A549 (cell line): ENCODE measurements around the gene DPH5. TPM values are rescaled to one million over a fixed set of nuclear protein-coding genes. Genes with fewer than 3 reads are reported as not detected.
A peak's percentile ranks its signal among the peaks of the same experiment; 100 is the strongest.
"Not testable (repeated sequence)": the region's sequence is repeated elsewhere in the genome, so short reads cannot be mapped to it uniquely, and the experiment has no call there.

Experiments
- ATAC-seq, 2 experiments: fragments of 200-7000 bp in 1 of 2; fragments of >200 bp in 1 of 2; cut with Nextera tagmentation in 1 of 2; cut with Tn5 transposase in 1 of 2; 3 replicates each; pipeline versions ENCODE4 v1.8.0 to v1.9.1; 2018 to 2020; ENCODE audit warnings: mild to moderate bottlenecking in 1 of 2, moderate library complexity in 1 of 2
- CTCF ChIA-PET: fragments of 300-600 bp; sonication (Branson Sonifier 250); formaldehyde crosslinking; extraction: SDS; loops from one replicate; lab custom pipeline; 2021; ENCODE audit warnings: antibody characterized with exemption, inconsistent platforms; lab: Yijun Ruan, JAX
- POLR2A ChIA-PET: fragments of 350-600 bp; formaldehyde crosslinking; extraction: SDS; loops from one replicate; lab custom pipeline; 2021; ENCODE audit warnings: antibody characterized with exemption, inconsistent platforms; lab: Yijun Ruan, JAX
- DNase-seq, 2 experiments: peaks; one replicate each; pipeline versions ENCODE4 v3.0.0 to v3.0.0-alpha.2; 2011 to 2016; ENCODE audit warnings: low read depth in 1 of 2, low spot score in 1 of 2
- FAIRE-seq: peaks from 2 replicates; lab custom pipeline; 2011; peaks lifted over from hg19 to GRCh38; lab: Jason Lieb, UNC
- H3K27ac ChIP-seq, 2 experiments: fragments of >200 bp; sonication (Bioruptor Twin); formaldehyde crosslinking; 3 replicates each; pipeline ENCODE4 v1.5.1; 2016 to 2017
- H3K4me1 ChIP-seq: fragments of >200 bp; sonication (Bioruptor Twin); formaldehyde crosslinking; 3 replicates; pipeline ENCODE4 v1.6.1; 2016
- H3K4me2 ChIP-seq: fragments of >200 bp; sonication (Bioruptor Twin); formaldehyde crosslinking; 3 replicates; pipeline ENCODE4 v1.6.1; 2016
- H3K4me3 ChIP-seq: fragments of >200 bp; sonication (Bioruptor Twin); formaldehyde crosslinking; 3 replicates; pipeline ENCODE4 v1.5.1; 2016
- H3K9me3 ChIP-seq: fragments of >200 bp; sonication (Bioruptor Twin); formaldehyde crosslinking; 3 replicates; pipeline ENCODE4 v1.6.1; 2016
- ESRRA ChIP-seq: fragments of 150-350 bp; IDR thresholded peaks from 2 replicates; pipeline ENCODE4 v1.6.1; 2014; ENCODE audit warnings: mild to moderate bottlenecking, low read length, borderline replicate concordance
- FOXS1 ChIP-seq: fragments of 250-450 bp; sonication (Bioruptor Pico); IDR thresholded peaks from 2 replicates; pipeline ENCODE4 v1.5.0; 2020; ENCODE audit warnings: mild to moderate bottlenecking, moderate library complexity
- HOXA7 ChIP-seq: fragments of 250-450 bp; sonication (Bioruptor Pico); IDR thresholded peaks from 2 replicates; pipeline ENCODE4 v1.5.0; 2020; ENCODE audit warnings: mild to moderate bottlenecking, moderate library complexity
- JUN ChIP-seq, 2 experiments: fragments of >200 bp; sonication (Bioruptor Twin); formaldehyde crosslinking; IDR thresholded peaks; 2 replicates in 1 of 2; 3 replicates in 1 of 2; pipeline ENCODE4 v1.6.1; 2016 to 2017
- RFX5 ChIP-seq: fragments of 450-650 bp; IDR thresholded peaks from 2 replicates; pipeline ENCODE4 v1.7.1; 2014; ENCODE audit warnings: antibody characterized with exemption, mild to moderate bottlenecking, moderate library complexity
- SMC3 ChIP-seq: fragments of >200 bp; sonication (Bioruptor Twin); formaldehyde crosslinking; IDR thresholded peaks from 3 replicates; pipeline ENCODE4 v1.6.1; 2018; ENCODE audit warnings: inconsistent platforms
- SREBF2 ChIP-seq: fragments of 450-650 bp; IDR thresholded peaks from 2 replicates; pipeline ENCODE4 v1.6.1; 2014; ENCODE audit warnings: mild to moderate bottlenecking, moderate library complexity
- WGBS: methylation state at CpG from one replicate; pipeline ENCODE4 v1.1.6; 2017; ENCODE audit errors: missing lambda C conversion rate; 5-methylcytosine and 5-hydroxymethylcytosine counted together
- polyA plus RNA-seq, 4 experiments: library from polyadenylated mRNA; depleted of rRNA in 3 of 4; stranded (reverse); fragments of >200 nt; fragmentation: RNase III in 1 of 4; extraction: RNeasy Plus Mini Kit Qiagen cat#74134 plus additional on column Dnase treatment in 1 of 4; gene quantifications; 2 replicates in 3 of 4; 3 replicates in 1 of 4; pipeline ENCODE4 v1.2.3, GENCODE V29; 2011 to 2017
- TF ChIP-seq, protein P1 (sequence below): fragments of >200 bp; sonication (Bioruptor Twin); formaldehyde crosslinking; IDR thresholded peaks from 3 replicates; pipeline ENCODE4 v1.6.1; 2016
- TF ChIP-seq, protein P2 (sequence below): fragments of 450-650 bp; IDR thresholded peaks from 2 replicates; pipeline ENCODE4 v1.6.1; 2014; ENCODE audit warnings: antibody characterized with exemption
- TF ChIP-seq, protein P3 (sequence below): fragments of 250-450 bp; sonication (Bioruptor Pico); IDR thresholded peaks from 2 replicates; pipeline ENCODE4 v1.5.0; 2020; ENCODE audit warnings: low read depth, mild to moderate bottlenecking, moderate library complexity
- TF ChIP-seq, protein P4 (sequence below): fragments of 200-600 bp; sonication (generic); IDR thresholded peaks from 2 replicates; pipeline ENCODE4 v1.6.1; 2016; ENCODE audit warnings: antibody characterized with exemption, mild to moderate bottlenecking, moderate library complexity

DPH5 gene
- polyA plus RNA-seq, 2 of the 4 experiments (the other 2 are of a cell fraction) = 40.4 to 89.7 TPM

DNA sequence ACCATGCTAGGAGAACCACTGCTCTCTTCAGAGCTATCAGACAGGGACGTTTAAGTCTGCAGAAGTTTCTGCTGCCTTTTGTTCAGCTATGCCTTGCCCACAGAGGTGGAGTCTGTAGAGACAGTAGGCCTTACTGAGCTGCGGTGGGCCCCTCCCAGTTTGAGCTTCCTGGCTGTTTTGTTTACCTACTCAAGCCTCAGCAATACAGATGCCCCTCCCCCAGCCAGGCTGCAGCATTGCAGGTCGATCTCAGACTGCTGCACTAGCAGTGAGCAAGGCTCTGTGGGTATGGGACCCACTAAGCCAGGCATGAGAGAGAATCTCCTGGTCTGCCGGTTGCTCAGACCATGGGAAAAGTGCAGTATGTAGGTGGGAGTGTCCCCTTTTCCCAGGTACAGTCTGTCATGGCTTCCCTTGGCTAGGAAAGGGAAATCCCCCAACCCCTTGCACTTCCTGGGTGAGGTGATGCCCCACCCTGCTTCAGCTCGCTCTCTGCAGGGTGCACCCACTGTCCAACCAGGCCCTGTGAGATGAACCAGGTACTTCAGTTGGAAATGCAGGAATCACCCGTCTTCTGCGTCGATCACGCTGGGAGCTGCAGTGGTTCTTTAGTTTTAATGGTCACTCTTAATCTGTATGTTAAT lies 75.9 kb downstream of the DPH5 start:
- CTCF ChIA-PET = interaction anchor here (1.2 kb wide), 1 partner anchor 408 kb away, joined by 4 read pairs; no protein-coding TSS in a partner anchor
- H3K27ac ChIP-seq, H3K9me3 ChIP-seq, POLR2A ChIA-PET, H3K4me1 ChIP-seq, FAIRE-seq, ATAC-seq, H3K4me3 ChIP-seq: not testable (repeated sequence)
- 0 out of 3 replicates have a peak overlapping the region, but pooled peaks have one; percentile 23 for H3K4me2 ChIP-seq
- DNase-seq = peak in 1 of 2 experiments; percentile 29
- 74% methylated on average over 7 of the region's 9 CpGs for WGBS

DNA sequence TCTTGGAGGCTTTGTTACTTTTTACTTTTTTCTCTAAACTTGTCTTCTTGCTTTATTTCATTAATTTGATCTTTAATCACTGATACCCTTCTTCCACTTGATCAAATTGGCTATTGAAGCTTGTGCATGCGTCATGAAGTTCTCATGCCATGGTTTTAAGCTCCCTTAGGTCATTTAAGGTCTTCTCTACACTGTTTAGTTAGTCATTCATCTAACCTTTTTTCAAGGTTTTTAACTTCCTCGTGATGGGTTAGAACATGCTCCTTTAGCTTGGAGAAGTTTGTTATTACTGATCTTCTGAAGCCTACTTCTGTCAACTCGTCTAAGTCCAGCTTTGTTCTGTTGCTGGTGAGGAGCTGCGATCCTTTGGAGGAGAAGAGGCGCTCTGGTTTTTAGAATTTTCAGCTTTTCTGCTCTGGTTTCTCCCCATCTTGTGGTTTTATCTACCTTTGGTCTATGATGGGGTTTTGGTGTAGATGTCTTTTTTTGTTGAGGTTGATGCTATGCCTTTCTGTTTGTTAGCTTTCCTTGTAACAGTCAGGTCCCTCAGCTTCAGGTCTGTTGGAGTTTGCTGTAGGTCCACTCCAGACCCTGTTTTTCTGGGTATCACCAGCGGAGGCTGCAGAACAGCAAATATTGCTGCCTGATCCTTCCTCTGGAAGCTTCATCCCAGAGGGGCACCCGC lies 76.7 kb downstream of the DPH5 start:
- H3K27ac ChIP-seq, H3K9me3 ChIP-seq, DNase-seq, H3K4me1 ChIP-seq, FAIRE-seq, H3K4me3 ChIP-seq, POLR2A ChIA-PET, ATAC-seq: not testable (repeated sequence)
- 0 out of 3 replicates have a peak overlapping the region, but pooled peaks have one; percentile 23 for H3K4me2 ChIP-seq
- CTCF ChIA-PET = interaction anchor here (1.2 kb wide), 1 partner anchor 409 kb away, joined by 4 read pairs; no protein-coding TSS in a partner anchor
- WGBS = 91% methylated on average over 6 of the region's 7 CpGs

DNA sequence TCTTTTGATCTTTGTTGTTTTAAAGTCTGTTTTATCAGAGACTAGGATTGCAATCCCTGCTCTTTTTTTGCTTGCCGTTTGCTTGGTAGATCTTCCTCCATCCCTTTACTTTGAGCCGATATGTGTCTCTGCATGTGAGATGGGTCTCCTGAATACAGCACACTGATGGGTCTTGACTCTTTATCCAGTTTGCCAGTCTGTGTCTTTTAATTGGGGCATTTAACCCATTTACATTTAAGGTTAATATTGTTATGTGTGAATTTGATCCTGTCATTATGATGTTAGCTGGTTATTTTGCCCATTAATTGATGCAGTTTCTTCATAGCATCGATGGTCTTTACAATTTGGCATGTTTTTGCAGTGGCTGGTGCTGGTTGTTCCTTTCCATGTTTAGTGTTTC lies 77.8 kb downstream of the DPH5 start:
- H3K4me2 ChIP-seq, CTCF ChIA-PET, FAIRE-seq, ATAC-seq, H3K9me3 ChIP-seq, H3K4me1 ChIP-seq, DNase-seq, POLR2A ChIA-PET, H3K4me3 ChIP-seq, H3K27ac ChIP-seq: not testable (repeated sequence)
- WGBS = 87% methylated on average over 3 of the region's 3 CpGs

DNA sequence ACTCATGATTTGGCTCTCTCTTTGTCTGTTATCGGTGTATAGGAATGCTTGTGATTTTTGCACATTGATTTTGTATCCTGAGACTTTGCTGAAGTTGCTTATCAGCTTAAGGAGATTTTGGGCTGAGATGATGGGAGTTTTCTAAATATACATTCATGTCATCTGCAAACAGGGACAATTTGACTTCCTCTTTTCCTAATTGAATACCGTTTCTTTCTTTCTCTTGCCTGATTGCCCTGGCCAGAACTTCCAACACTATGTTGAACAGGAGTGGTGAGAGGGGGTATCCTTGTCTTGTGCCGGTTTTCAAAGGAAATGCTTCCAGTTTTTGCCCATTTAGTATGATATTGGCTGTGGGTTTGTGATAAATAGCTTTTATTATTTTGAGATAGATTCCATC lies 79.5 kb downstream of the DPH5 start:
- H3K27ac ChIP-seq, FAIRE-seq, ATAC-seq, DNase-seq, POLR2A ChIA-PET, H3K4me2 ChIP-seq, H3K9me3 ChIP-seq, H3K4me3 ChIP-seq, H3K4me1 ChIP-seq: not testable (repeated sequence)
- CTCF ChIA-PET = interaction anchor here (1.2 kb wide), 1 partner anchor 343 kb away, joined by 4 read pairs; no protein-coding TSS in a partner anchor
- WGBS = 89% methylated on average over 3 of the region's 3 CpGs

DNA sequence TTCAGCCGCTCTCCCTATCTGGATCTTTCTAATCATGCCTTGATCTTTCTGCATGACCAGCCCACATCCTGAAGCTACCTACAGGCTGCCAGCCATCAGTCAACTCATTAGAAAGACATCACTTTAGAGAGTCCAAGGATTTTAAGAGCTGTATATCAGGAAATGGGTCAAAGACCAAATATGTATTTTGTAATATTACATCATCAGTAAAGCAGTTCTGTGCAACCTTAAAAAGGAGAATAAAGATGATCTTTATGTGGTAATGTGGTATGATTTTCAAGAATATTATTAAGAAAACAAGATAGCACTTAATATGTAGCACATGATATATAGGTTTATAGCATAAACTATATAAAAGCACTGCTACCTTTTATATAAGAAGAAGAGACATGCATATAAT lies 82.1 kb downstream of the DPH5 start:
- 93% methylated on average over 1 of the region's 1 CpG for WGBS
- no peak for FAIRE-seq
- no peak for ATAC-seq

More for the DNA sequence above, 82.1 kb downstream of the DPH5 start:
- no peak for DNase-seq
- no peak overlapping the region for H3K27ac ChIP-seq
- TF ChIP-seq FOXS1 (CRISPR knock-in tag) (no peak), JUN (IDR thresholded peaks at IDR 0.05) (no peak), HOXA7 (no peak), SMC3 (no peak), SREBF2 (no peak), RFX5 (no peak), ESRRA (no peak)
- TF ChIP-seq, protein P1, sequence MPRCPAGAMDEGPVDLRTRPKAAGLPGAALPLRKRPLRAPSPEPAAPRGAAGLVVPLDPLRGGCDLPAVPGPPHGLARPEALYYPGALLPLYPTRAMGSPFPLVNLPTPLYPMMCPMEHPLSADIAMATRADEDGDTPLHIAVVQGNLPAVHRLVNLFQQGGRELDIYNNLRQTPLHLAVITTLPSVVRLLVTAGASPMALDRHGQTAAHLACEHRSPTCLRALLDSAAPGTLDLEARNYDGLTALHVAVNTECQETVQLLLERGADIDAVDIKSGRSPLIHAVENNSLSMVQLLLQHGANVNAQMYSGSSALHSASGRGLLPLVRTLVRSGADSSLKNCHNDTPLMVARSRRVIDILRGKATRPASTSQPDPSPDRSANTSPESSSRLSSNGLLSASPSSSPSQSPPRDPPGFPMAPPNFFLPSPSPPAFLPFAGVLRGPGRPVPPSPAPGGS = no peak
- TF ChIP-seq, protein P2, sequence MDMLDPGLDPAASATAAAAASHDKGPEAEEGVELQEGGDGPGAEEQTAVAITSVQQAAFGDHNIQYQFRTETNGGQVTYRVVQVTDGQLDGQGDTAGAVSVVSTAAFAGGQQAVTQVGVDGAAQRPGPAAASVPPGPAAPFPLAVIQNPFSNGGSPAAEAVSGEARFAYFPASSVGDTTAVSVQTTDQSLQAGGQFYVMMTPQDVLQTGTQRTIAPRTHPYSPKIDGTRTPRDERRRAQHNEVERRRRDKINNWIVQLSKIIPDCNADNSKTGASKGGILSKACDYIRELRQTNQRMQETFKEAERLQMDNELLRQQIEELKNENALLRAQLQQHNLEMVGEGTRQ = no peak
- TF ChIP-seq, protein P3, sequence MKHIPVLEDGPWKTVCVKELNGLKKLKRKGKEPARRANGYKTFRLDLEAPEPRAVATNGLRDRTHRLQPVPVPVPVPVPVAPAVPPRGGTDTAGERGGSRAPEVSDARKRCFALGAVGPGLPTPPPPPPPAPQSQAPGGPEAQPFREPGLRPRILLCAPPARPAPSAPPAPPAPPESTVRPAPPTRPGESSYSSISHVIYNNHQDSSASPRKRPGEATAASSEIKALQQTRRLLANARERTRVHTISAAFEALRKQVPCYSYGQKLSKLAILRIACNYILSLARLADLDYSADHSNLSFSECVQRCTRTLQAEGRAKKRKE = no peak
- TF ChIP-seq, protein P4, sequence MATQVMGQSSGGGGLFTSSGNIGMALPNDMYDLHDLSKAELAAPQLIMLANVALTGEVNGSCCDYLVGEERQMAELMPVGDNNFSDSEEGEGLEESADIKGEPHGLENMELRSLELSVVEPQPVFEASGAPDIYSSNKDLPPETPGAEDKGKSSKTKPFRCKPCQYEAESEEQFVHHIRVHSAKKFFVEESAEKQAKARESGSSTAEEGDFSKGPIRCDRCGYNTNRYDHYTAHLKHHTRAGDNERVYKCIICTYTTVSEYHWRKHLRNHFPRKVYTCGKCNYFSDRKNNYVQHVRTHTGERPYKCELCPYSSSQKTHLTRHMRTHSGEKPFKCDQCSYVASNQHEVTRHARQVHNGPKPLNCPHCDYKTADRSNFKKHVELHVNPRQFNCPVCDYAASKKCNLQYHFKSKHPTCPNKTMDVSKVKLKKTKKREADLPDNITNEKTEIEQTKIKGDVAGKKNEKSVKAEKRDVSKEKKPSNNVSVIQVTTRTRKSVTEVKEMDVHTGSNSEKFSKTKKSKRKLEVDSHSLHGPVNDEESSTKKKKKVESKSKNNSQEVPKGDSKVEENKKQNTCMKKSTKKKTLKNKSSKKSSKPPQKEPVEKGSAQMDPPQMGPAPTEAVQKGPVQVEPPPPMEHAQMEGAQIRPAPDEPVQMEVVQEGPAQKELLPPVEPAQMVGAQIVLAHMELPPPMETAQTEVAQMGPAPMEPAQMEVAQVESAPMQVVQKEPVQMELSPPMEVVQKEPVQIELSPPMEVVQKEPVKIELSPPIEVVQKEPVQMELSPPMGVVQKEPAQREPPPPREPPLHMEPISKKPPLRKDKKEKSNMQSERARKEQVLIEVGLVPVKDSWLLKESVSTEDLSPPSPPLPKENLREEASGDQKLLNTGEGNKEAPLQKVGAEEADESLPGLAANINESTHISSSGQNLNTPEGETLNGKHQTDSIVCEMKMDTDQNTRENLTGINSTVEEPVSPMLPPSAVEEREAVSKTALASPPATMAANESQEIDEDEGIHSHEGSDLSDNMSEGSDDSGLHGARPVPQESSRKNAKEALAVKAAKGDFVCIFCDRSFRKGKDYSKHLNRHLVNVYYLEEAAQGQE = no peak
- TF ChIP-seq, all 56 proteins: peak for 0
- no peaks in the 10 kb centered on the region for H3K4me1 ChIP-seq
- no peak overlapping the region for H3K4me3 ChIP-seq
- ChIA-PET CTCF (no interaction called here), POLR2A (no interaction called here)
- no peak overlapping the region for H3K4me2 ChIP-seq
- no peaks in the 10 kb centered on the region for H3K9me3 ChIP-seq
